H1 (cell line): Measurements from ENCODE around the gene ARRDC1. TPM values are rescaled to one million over a fixed set of nuclear protein-coding genes. Genes with fewer than 3 reads are reported as not detected.
A peak's percentile ranks its signal among the peaks of the same experiment; 100 is the strongest.

ENCODE experiments used
- CTCF ChIA-PET: fragments of 300-600 bp; sonication (Branson Sonifier 250); formaldehyde crosslinking; loops from one replicate; lab custom pipeline; 2021; ENCODE audit not compliant: partially characterized antibody; lab: Charles Lee
- POLR2A ChIA-PET: fragments of 300-600 bp; sonication (Branson Sonifier 250); formaldehyde crosslinking; loops from one replicate; lab custom pipeline; 2021; ENCODE audit warnings: inconsistent platforms; ENCODE audit not compliant: partially characterized antibody; lab: Charles Lee
- DNase-seq, 2 experiments: peaks; one replicate each; pipeline versions ENCODE4 v3.0.0 to v3.0.0-alpha.2; 2010 to 2022; ENCODE audit warnings: low spot score in 2 of 2, low read depth in 1 of 2, mixed read lengths in 1 of 2
- FAIRE-seq: peaks from 2 replicates; lab custom pipeline; 2011; peaks lifted over from hg19 to GRCh38; lab: Jason Lieb, UNC
- H2AFZ ChIP-seq: 2 replicates; pipeline ENCODE4 v1.8.1; 2012; ENCODE audit warnings: low read length, inconsistent platforms
- H2AK5ac ChIP-seq: 2 replicates; pipeline ENCODE4 v1.6.1; 2013; ENCODE audit warnings: low read depth, low read length
- H2BK120ac ChIP-seq: replicated peaks from 2 replicates; pipeline ENCODE3; 2013; ENCODE audit warnings: low read depth, low read length, inconsistent platforms
- H2BK12ac ChIP-seq: 2 replicates; pipeline ENCODE4 v1.6.1; 2013; ENCODE audit warnings: low read depth, low read length
- H2BK15ac ChIP-seq: 2 replicates; pipeline ENCODE4 v1.6.1; 2013; ENCODE audit warnings: low read length
- H2BK20ac ChIP-seq: 2 replicates; pipeline ENCODE4 v1.6.1; 2013; ENCODE audit warnings: low read length
- H2BK5ac ChIP-seq: 2 replicates; pipeline ENCODE4 v1.6.1; 2013; ENCODE audit warnings: low read depth, low read length
- H3K14ac ChIP-seq: 2 replicates; pipeline ENCODE4 v1.6.1; 2013; ENCODE audit warnings: inconsistent platforms; ENCODE audit not compliant: insufficient read length
- H3K18ac ChIP-seq: 2 replicates; pipeline ENCODE4 v1.6.1; 2013; ENCODE audit warnings: low read length; ENCODE audit errors: extremely low read depth
- H3K23ac ChIP-seq: 2 replicates; pipeline ENCODE4 v1.6.1; 2013; ENCODE audit warnings: inconsistent platforms; ENCODE audit not compliant: insufficient read length
- H3K23me2 ChIP-seq: 2 replicates; pipeline ENCODE4 v1.6.1; 2013; ENCODE audit warnings: low read depth, low read length
- H3K27ac ChIP-seq: 2 replicates; pipeline ENCODE4 v1.6.1; 2011; ENCODE audit warnings: low read depth, low read length, inconsistent platforms
- H3K27me3 ChIP-seq, 4 experiments: replicated peaks in 1 of 4; 1 replicate in 1 of 4; 2 replicates in 3 of 4; pipeline versions ENCODE4 v1.6.1 to v1.8.1; 2011 to 2013; ENCODE audit warnings: low read length in 3 of 4, mild to moderate bottlenecking in 3 of 4, inconsistent platforms in 2 of 4, mixed read lengths in 2 of 4, moderate library complexity in 1 of 4; ENCODE audit not compliant: control insufficient read depth in 3 of 4, insufficient read depth in 3 of 4; ENCODE audit errors: extremely low read depth in 1 of 4
- H3K36me3 ChIP-seq, 4 experiments: 2 replicates each; pipeline versions ENCODE4 v1.6.1 to v1.8.1; 2011 to 2013; ENCODE audit warnings: mild to moderate bottlenecking in 4 of 4, low read length in 3 of 4, moderate library complexity in 2 of 4, control low read depth in 1 of 4, inconsistent platforms in 1 of 4; ENCODE audit not compliant: insufficient read depth in 4 of 4, control insufficient read depth in 2 of 4
- H3K4ac ChIP-seq: replicated peaks from 2 replicates; pipeline ENCODE3; 2013; ENCODE audit warnings: low read length, low read depth, mixed read lengths, inconsistent platforms; ENCODE audit not compliant: insufficient read length
- H3K4me1 ChIP-seq, 4 experiments: replicated peaks in 1 of 4; 1 replicate in 1 of 4; 2 replicates in 3 of 4; pipeline versions ENCODE4 v1.6.1 to v1.8.1; 2011 to 2013; ENCODE audit warnings: low read length in 3 of 4, inconsistent platforms in 2 of 4, mixed read lengths in 1 of 4; ENCODE audit not compliant: insufficient read depth in 4 of 4, control insufficient read depth in 3 of 4
- H3K4me2 ChIP-seq, 2 experiments: 2 replicates each; pipeline versions ENCODE4 v1.6.1 to v1.8.1; 2011 to 2013; ENCODE audit warnings: low read depth in 2 of 2, low read length in 2 of 2, control low read depth in 1 of 2, inconsistent platforms in 1 of 2, mild to moderate bottlenecking in 1 of 2; ENCODE audit not compliant: insufficient read depth in 1 of 2
- H3K4me3 ChIP-seq, 4 experiments: fragments of 200-600, 300-600 bp in 1 of 4; sonication (generic), shearing (Covaris generic), sonication (Bioruptor Twin) in 1 of 4; 2 replicates each; pipeline versions ENCODE4 v1.5.1 to v1.8.1; 2011 to 2016; ENCODE audit warnings: low read length in 4 of 4, low read depth in 3 of 4, control low read depth in 2 of 4, inconsistent platforms in 2 of 4, mild to moderate bottlenecking in 2 of 4, mixed read lengths in 1 of 4, moderate library complexity in 1 of 4; ENCODE audit not compliant: insufficient read depth in 2 of 4; ENCODE audit errors: extremely low read depth in 1 of 4
- H3K56ac ChIP-seq: replicated peaks from 2 replicates; pipeline ENCODE3; 2013; ENCODE audit warnings: low read depth, mild to moderate bottlenecking, mixed read lengths, low read length, inconsistent platforms; ENCODE audit not compliant: insufficient read length
- H3K79me1 ChIP-seq: 2 replicates; pipeline ENCODE4 v1.6.1; 2013; ENCODE audit warnings: low read depth, low read length, control low read depth
- H3K79me2 ChIP-seq, 2 experiments: 2 replicates each; pipeline versions ENCODE4 v1.6.1 to v1.8.1; 2012 to 2013; ENCODE audit warnings: low read length in 2 of 2, mild to moderate bottlenecking in 2 of 2, inconsistent platforms in 1 of 2; ENCODE audit not compliant: insufficient read depth in 2 of 2, control insufficient read depth in 1 of 2
- H3K9ac ChIP-seq, 4 experiments: replicated peaks in 1 of 4; 1 replicate in 1 of 4; 2 replicates in 3 of 4; pipeline versions ENCODE4 v1.6.1 to v1.8.1; 2011 to 2013; ENCODE audit warnings: low read depth in 3 of 4, low read length in 3 of 4, control low read depth in 2 of 4, mild to moderate bottlenecking in 2 of 4, moderate library complexity in 2 of 4, inconsistent platforms in 1 of 4; ENCODE audit errors: extremely low read depth in 1 of 4
- H3K9me3 ChIP-seq, 2 experiments: 2 replicates each; pipeline versions ENCODE4 v1.6.1 to v1.8.1; 2012 to 2013; ENCODE audit warnings: mild to moderate bottlenecking in 2 of 2, moderate library complexity in 2 of 2, control low read depth in 1 of 2, inconsistent platforms in 1 of 2, low read depth in 1 of 2, low read length in 1 of 2, mixed read lengths in 1 of 2; ENCODE audit not compliant: insufficient read depth in 2 of 2
- H4K20me1 ChIP-seq, 2 experiments: replicated peaks in 1 of 2; 2 replicates each; pipeline versions ENCODE3 to v1.8.1; 2011 to 2013; ENCODE audit warnings: inconsistent platforms in 2 of 2, low read length in 2 of 2, mild to moderate bottlenecking in 1 of 2; ENCODE audit not compliant: insufficient read depth in 2 of 2, control insufficient read depth in 1 of 2
- H4K5ac ChIP-seq: 2 replicates; pipeline ENCODE4 v1.6.1; 2013; ENCODE audit warnings: low read length, low read depth, mixed read lengths, inconsistent platforms; ENCODE audit not compliant: insufficient read length
- H4K8ac ChIP-seq: 2 replicates; pipeline ENCODE4 v1.8.0; 2013; ENCODE audit warnings: mild to moderate bottlenecking, moderate library complexity, low read length, inconsistent platforms; ENCODE audit not compliant: insufficient read depth; ENCODE audit errors: extremely low read depth
- H4K91ac ChIP-seq: replicated peaks from 2 replicates; pipeline ENCODE3; 2013; ENCODE audit warnings: low read length, mixed read lengths, inconsistent platforms; ENCODE audit not compliant: insufficient read length
- GABPA ChIP-seq: IDR thresholded peaks from 2 replicates; pipeline ENCODE4 v1.6.1; 2011; ENCODE audit warnings: mild to moderate bottlenecking, low read length, moderate library complexity, borderline replicate concordance; ENCODE audit not compliant: insufficient read depth
- PHF8 ChIP-seq: fragments of 200-600 bp; sonication (generic); conservative IDR thresholded peaks from 2 replicates; pipeline ENCODE4 v1.7.1; 2012; ENCODE audit warnings: low read depth, mild to moderate bottlenecking, inconsistent platforms, low read length, moderate library complexity
- SIN3A ChIP-seq, 2 experiments: IDR thresholded peaks in 1 of 2; conservative IDR thresholded peaks in 1 of 2; 2 replicates each; pipeline ENCODE4 v1.6.1; 2011 to 2012; ENCODE audit warnings: low read length in 2 of 2, improper control_type of control experiment in 1 of 2, low read depth in 1 of 2, mild to moderate bottlenecking in 1 of 2
- WGBS, 2 experiments: shearing (Covaris generic) in 1 of 2; methylation state at CpG; one replicate each; pipeline versions ENCODE4 v1.1.6 to v1.1.7; 2013 to 2015; ENCODE audit warnings: low lambda C conversion rate in 2 of 2, mixed read lengths in 2 of 2, inconsistent platforms in 1 of 2, low coverage in 1 of 2, missing lambda C conversion rate in 1 of 2; ENCODE audit not compliant: insufficient replicate concordance in 2 of 2, insufficient coverage in 1 of 2, insufficient read length in 1 of 2; ENCODE audit errors: extremely low coverage in 1 of 2, missing lambda C conversion rate in 1 of 2; 5-methylcytosine and 5-hydroxymethylcytosine counted together
- polyA plus RNA-seq, 7 experiments: library from polyadenylated mRNA; depleted of rRNA in 3 of 7; stranded (reverse) in 5 of 7; unstranded in 2 of 7; fragments of >200 nt in 5 of 7; fragments of 200-250 nt in 2 of 7; gene quantifications; 1 replicate in 5 of 7; 2 replicates in 1 of 7; 4 replicates in 1 of 7; pipeline versions ENCODE4 v1.2.1 to v1.2.3, GENCODE V29; 2011 to 2013; ENCODE audit warnings: missing spikeins in 2 of 7, mixed read lengths in 2 of 7
- total RNA-seq: library from RNA; stranded (reverse); fragmentation: NEBNext Ultra II Directional; extraction: Animal tissue kit (Norgen Biotek cat#: 25700); gene quantifications from 2 replicates; pipeline ENCODE4 v1.2.1, GENCODE V29; 2021

The ARRDC1 gene
- total and polyA plus RNA-seq, 2 of the 8 experiments (the other 6 are each of a cell fraction or from before 2014, with no cell fraction given), result 22.0 to 58.4 TPM

- POLR2A ChIA-PET, result interaction anchor here (1.2 to 6.2 kb wide), 5 partner anchors 9 to 77 kb away, joined by 3 to 45 read pairs (median 13); partner anchors contain the start of genes DPH7 and EHMT1
- TF ChIP-seq PHF8 (0 out of 2 replicates have a peak, but pooled peaks have one; percentile 6), SIN3A (conservative IDR thresholded peaks at IDR 0.05 in 1 of 2, IDR thresholded peaks at IDR 0.05 in 1 of 2; ENCODE audit: low read depth in 1 of 2, low read length in 2 of 2) (0 out of 4 replicates have a peak, but pooled peaks of 1 of the 2 experiments have one; percentile 39), GABPA (no peak)
- TF ChIP-seq, all 59 proteins: peak for 2
- peaks cover 17 to 24% of the 10 kb centered on the region in 2 experiments for H4K20me1 ChIP-seq
- CTCF ChIA-PET, result interaction anchor here (1.0 to 1.3 kb wide), 2 partner anchors 8 to 12 kb away, joined by 4 to 5 read pairs; no protein-coding TSS in a partner anchor
- DNase-seq (no peak), FAIRE-seq (no peak)
- no peak overlapping the region for H3K56ac ChIP-seq
- H2BK5ac ChIP-seq, result no peak overlapping the region
- H3K14ac ChIP-seq, result no peak overlapping the region
- peak overlapping the region; percentile 13 to 91; a peak in 2 of 4 replicates for H3K4me2 ChIP-seq
- no peak overlapping the region for H3K27ac ChIP-seq
- H2BK12ac ChIP-seq, result no peak overlapping the region
- H4K5ac ChIP-seq, result no peak overlapping the region
- no peak overlapping the region for H2AFZ ChIP-seq
- H2AK5ac ChIP-seq, result no peak overlapping the region
- no peak overlapping the region for H2BK20ac ChIP-seq
- peaks cover 0 to 22% of the 10 kb centered on the region in 2 experiments; a peak in 2 of 4 replicates for H3K79me2 ChIP-seq
- no peak overlapping the region for H4K91ac ChIP-seq
- H4K8ac ChIP-seq, result no peak overlapping the region
- H3K4ac ChIP-seq, result no peak overlapping the region
- peaks cover 8% of the 10 kb centered on the region; the same call in 1 of the 2 replicates for H3K23me2 ChIP-seq
- H3K18ac ChIP-seq, result no peak overlapping the region
- peak overlapping the region; percentile 54 to 82 (median 82) for H3K4me3 ChIP-seq
- H3K23ac ChIP-seq, result no peak overlapping the region
- H3K36me3 ChIP-seq, result peaks cover 27 to 34% (median 29%) of the 10 kb centered on the region in 4 experiments
- H3K9me3 ChIP-seq, result no peaks in the 10 kb centered on the region
- H3K9ac ChIP-seq, result peak overlapping the region in 3 of 4 experiments; percentile 51 to 93 (median 70); a peak in 3 of 7 replicates
- peaks cover 0 to 7% (median 5%) of the 10 kb centered on the region in 4 experiments; a peak in 5 of 7 replicates for H3K4me1 ChIP-seq
- H2BK120ac ChIP-seq, result no peak overlapping the region
- WGBS, 2 experiments, result 7% methylated on average over 34 of the region's 61 CpGs; no CpG with 5 or more reads in 1 of the 2 experiments
- peaks cover 21% of the 10 kb centered on the region for H3K79me1 ChIP-seq
- H3K27me3 ChIP-seq, result no peaks in the 10 kb centered on the region; a peak in 1 of 7 replicates
- no peak overlapping the region for H2BK15ac ChIP-seq
Measured at GRCh38 chr9:137590123-137590468, 15.4 kb upstream of the ARRDC1 start.
